GM12872 (cell line): ENCODE data around the gene AK3.

Source experiments
- TF ChIP-seq, protein P1 (sequence below): IDR thresholded peaks from 3 replicates; pipeline ENCODE4 v1.5.1; 2011; ENCODE audit warnings: low read depth, mild to moderate bottlenecking, low read length, moderate library complexity; ENCODE audit not compliant: insufficient read depth

AK3 gene

DNA sequence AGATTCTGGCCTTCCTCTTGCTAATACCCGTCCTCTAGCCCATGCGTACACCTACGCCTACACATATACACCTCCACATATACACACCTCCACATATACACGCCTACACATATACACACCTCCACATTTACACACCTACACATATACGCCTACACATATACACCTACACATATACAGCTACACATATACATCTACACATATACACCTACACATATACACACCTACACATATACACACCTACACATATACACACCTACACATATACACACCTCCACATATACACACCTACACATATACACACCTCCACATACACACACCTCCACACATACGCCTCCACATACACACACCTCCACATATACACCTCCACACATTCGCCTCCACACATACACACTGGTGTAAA, 27.2 kb downstream of the AK3 start:
- TF ChIP-seq, protein P1, sequence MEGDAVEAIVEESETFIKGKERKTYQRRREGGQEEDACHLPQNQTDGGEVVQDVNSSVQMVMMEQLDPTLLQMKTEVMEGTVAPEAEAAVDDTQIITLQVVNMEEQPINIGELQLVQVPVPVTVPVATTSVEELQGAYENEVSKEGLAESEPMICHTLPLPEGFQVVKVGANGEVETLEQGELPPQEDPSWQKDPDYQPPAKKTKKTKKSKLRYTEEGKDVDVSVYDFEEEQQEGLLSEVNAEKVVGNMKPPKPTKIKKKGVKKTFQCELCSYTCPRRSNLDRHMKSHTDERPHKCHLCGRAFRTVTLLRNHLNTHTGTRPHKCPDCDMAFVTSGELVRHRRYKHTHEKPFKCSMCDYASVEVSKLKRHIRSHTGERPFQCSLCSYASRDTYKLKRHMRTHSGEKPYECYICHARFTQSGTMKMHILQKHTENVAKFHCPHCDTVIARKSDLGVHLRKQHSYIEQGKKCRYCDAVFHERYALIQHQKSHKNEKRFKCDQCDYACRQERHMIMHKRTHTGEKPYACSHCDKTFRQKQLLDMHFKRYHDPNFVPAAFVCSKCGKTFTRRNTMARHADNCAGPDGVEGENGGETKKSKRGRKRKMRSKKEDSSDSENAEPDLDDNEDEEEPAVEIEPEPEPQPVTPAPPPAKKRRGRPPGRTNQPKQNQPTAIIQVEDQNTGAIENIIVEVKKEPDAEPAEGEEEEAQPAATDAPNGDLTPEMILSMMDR, result no peak

DNA sequence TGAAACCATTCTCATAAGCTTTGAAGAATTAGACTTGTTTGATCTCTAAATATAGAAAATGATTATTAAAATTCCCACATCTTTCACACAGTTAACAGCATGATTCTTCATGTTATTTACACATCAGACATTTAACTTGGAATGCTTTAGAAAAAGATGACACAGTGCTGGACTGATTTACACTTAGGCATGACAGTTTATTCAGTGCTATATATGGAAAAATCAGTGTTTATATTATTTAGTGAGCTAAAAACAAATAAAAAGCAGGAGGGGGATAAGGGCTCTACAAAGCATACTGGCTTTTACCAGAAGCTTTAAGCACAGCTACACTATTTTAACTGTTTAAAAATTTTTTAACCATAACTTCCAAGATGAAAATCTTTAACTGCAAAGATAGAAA, 31.6 kb downstream of the AK3 start:
- TF ChIP-seq, protein P1, result no peak

GRCh38 chr9:4706971-4707622, 33.9 kb downstream of the AK3 start:
- TF ChIP-seq, protein P1, result no peak

DNA sequence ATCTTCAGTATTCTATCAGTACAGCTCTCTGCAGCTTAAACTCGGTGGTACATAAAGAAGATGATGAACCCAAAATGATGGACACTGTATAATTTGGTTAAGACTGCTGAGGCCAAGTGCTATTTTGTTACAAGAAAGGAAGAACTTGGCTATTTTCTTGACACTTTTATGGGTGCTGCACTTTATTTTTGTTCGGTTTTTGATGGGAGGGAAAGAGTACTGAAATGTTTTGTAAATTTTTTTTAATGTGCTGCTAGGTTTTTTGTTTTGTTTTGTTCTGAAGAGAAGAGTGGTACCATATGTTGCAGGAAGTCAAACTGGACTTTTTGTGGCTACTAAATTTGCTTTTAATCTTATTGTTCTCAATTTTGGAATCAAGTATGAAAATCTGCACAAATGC, 35.0 kb downstream of the AK3 start:
- TF ChIP-seq, protein P1, result no peak

DNA sequence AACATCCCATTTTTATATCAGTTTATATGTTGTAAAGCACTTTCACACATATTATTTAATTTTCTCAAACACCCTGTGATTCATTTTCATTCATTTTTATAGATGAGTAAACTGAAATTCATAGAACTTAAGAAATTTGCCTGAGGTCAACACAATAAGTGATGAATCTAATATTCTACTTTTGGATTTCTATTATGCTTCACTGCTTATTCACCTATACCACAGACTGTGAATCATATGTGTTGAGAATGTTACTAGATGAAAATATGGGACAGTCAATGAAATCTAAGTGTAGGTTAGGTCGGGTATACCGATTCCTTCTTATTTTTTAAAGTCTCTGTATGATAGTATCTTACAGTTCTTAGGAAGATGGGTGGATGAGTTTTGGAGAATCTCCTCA, 36.9 kb downstream of the AK3 start:
- TF ChIP-seq, protein P1, result no peak

- TF ChIP-seq, protein P1, result no peak
These were observed 39.5 kb downstream of the AK3 start for GRCh38 chr9:4701526-4701925.

- TF ChIP-seq, protein P1, result no peak
These were observed 40.1 kb downstream of the AK3 start for GRCh38 chr9:4700932-4701331.
